ENCODE results near the gene NARF.

DNA sequence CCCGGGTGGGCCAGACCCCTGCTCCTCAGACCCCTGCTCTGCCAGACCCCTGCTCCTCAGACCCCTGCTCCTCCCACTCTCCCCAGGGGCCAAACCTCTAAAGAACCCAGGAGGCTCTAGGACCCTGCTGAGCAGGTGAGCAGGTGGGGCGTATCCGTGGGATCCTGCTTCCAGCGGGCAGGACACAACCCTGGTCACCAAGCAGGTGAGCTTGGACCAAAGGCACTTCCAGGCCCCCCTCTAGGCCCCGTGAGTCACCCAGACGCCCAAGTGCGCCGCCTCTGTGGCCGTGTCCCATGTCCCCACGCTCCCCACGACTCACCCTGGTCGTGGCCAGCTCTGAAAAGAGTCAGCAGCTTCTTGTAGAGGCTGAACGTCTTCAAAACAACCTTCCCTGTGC is 13.0 kb upstream of the NARF start:
- TF ChIP-seq, protein P1, sequence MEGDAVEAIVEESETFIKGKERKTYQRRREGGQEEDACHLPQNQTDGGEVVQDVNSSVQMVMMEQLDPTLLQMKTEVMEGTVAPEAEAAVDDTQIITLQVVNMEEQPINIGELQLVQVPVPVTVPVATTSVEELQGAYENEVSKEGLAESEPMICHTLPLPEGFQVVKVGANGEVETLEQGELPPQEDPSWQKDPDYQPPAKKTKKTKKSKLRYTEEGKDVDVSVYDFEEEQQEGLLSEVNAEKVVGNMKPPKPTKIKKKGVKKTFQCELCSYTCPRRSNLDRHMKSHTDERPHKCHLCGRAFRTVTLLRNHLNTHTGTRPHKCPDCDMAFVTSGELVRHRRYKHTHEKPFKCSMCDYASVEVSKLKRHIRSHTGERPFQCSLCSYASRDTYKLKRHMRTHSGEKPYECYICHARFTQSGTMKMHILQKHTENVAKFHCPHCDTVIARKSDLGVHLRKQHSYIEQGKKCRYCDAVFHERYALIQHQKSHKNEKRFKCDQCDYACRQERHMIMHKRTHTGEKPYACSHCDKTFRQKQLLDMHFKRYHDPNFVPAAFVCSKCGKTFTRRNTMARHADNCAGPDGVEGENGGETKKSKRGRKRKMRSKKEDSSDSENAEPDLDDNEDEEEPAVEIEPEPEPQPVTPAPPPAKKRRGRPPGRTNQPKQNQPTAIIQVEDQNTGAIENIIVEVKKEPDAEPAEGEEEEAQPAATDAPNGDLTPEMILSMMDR (conservative IDR thresholded peaks at IDR 0.05; ENCODE audit: low read length) = no peak
- TF ChIP-seq EZH2phosphoT487 (IDR thresholded peaks at IDR 0.05; ENCODE audit: borderline replicate concordance, low read depth, low read length) = no peak
